Measurements from ENCODE around the gene SCIMP.
"Not testable (repeated sequence)": the region's sequence is repeated elsewhere in the genome, so short reads cannot be mapped to it uniquely, and the experiment has no call there.

SCIMP gene

GRCh38 chr17:5220074-5220473 lies 14.6 kb downstream of the SCIMP start:
- no peak overlapping the region for H3K4me3 ChIP-seq
- peaks cover 21 to 48% (median 33%) of the 10 kb centered on the region in 3 donors for H3K36me3 ChIP-seq
- no peak for DNase-seq
- no peaks in the 10 kb centered on the region for H3K27me3 ChIP-seq
- H3K27ac ChIP-seq = no peak overlapping the region
- intact Hi-C loops (cut with DNase I; ENCODE audit: low total_unique reads) = no loop called here
- TF ChIP-seq CTCF (IDR thresholded peaks at IDR 0.05) = no peak
- no peaks in the 10 kb centered on the region for H3K9me3 ChIP-seq
- H3K4me1 ChIP-seq = no peaks in the 10 kb centered on the region

GRCh38 chr17:5219536-5219935 lies 15.1 kb downstream of the SCIMP start:
- Histone ChIP-seq H3K4me1 (no peaks in the 10 kb centered on the region), H3K9me3 (no peaks in the 10 kb centered on the region), H3K27ac (no peak overlapping the region), H3K27me3 (no peaks in the 10 kb centered on the region), H3K4me3 (no peak overlapping the region), H3K36me3 (peaks cover 24 to 47% (median 31%) of the 10 kb centered on the region in 3 donors)
- TF ChIP-seq CTCF (IDR thresholded peaks at IDR 0.05) = no peak
- DNase-seq = no peak
- intact Hi-C loops (cut with DNase I; ENCODE audit: low total_unique reads) = no loop called here

- not testable (repeated sequence) for H3K4me3 ChIP-seq
Observed at GRCh38 chr17:5217562-5217961, 17.1 kb downstream of the SCIMP start.

GRCh38 chr17:5211458-5211857 lies 23.2 kb downstream of the SCIMP start:
- intact Hi-C loops (cut with DNase I; ENCODE audit: low total_unique reads) = no loop called here
- TF ChIP-seq CTCF (IDR thresholded peaks at IDR 0.05) = no peak
- Histone ChIP-seq H3K36me3 (peaks cover 16 to 31% (median 20%) of the 10 kb centered on the region in 3 donors), H3K4me3 (no peak overlapping the region), H3K4me1 (no peaks in the 10 kb centered on the region), H3K9me3 (no peaks in the 10 kb centered on the region), H3K27ac (no peak overlapping the region), H3K27me3 (no peaks in the 10 kb centered on the region)
- no peak for DNase-seq

More at GRCh38 chr17:5217562-5217961, 17.1 kb downstream of the SCIMP start:
- DNase-seq; H3K27me3 ChIP-seq; intact Hi-C loops (cut with DNase I; ENCODE audit: low total_unique reads); H3K4me1 ChIP-seq; H3K9me3 ChIP-seq; H3K27ac ChIP-seq: not testable (repeated sequence)
- peaks cover 24 to 35% (median 31%) of the 10 kb centered on the region in 3 donors for H3K36me3 ChIP-seq

GRCh38 chr17:5210614-5211252 lies 23.9 kb downstream of the SCIMP start:
- no peak for DNase-seq
- H3K27ac ChIP-seq = no peak overlapping the region
- no peaks in the 10 kb centered on the region for H3K9me3 ChIP-seq
- H3K36me3 ChIP-seq = peaks cover 9 to 24% (median 13%) of the 10 kb centered on the region in 3 donors
- intact Hi-C loops (cut with DNase I; ENCODE audit: low total_unique reads) = no loop called here
- H3K27me3 ChIP-seq = no peaks in the 10 kb centered on the region
- TF ChIP-seq CTCF (IDR thresholded peaks at IDR 0.05) = no peak
- no peaks in the 10 kb centered on the region for H3K4me1 ChIP-seq
- no peak overlapping the region for H3K4me3 ChIP-seq

GRCh38 chr17:5210091-5210490 lies 24.6 kb downstream of the SCIMP start:
- intact Hi-C loops (cut with DNase I; ENCODE audit: low total_unique reads) = no loop called here
- Histone ChIP-seq H3K36me3 (peaks cover 3 to 18% (median 10%) of the 10 kb centered on the region in 3 donors), H3K4me3 (no peak overlapping the region), H3K27ac (no peak overlapping the region), H3K4me1 (no peaks in the 10 kb centered on the region), H3K9me3 (no peaks in the 10 kb centered on the region), H3K27me3 (no peaks in the 10 kb centered on the region)
- DNase-seq = no peak
- TF ChIP-seq CTCF (IDR thresholded peaks at IDR 0.05) = no peak

Data from tibial artery (tissue), 4 donors.